GM18519 (cell line): ENCODE data around the gene ZNF211.

Experiments used
- ATAC-seq: cut with Tn5 transposase; IDR thresholded peaks from one replicate; pipeline ENCODE4 v1.9.1; 2021; ENCODE audit warnings: mild to moderate bottlenecking, moderate library complexity; ENCODE audit not compliant: unreplicated experiment, low FRiP score

The ZNF211 gene

GRCh38 chr19:57653689-57654088 lies 20.7 kb downstream of the ZNF211 start:
- no peak for ATAC-seq

DNA sequence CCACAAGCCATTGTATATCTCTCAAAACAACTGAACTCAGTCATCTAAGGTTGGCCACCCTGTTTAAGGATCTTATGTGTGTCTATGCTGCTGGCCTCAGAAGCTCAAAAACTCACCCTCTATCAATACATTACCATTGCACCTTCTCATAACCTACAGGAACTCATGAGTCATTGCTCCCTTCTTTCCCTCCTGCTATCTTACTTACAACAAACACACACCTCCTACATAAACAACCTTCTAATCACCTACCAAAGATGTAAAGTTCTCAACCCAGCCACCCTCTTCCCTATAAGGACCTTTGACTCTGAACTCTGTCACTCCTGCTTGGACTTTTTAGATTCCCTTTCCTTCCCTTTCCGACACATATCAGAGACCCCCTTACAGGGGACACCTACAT lies 22.5 kb downstream of the ZNF211 start:
- ATAC-seq, result no peak

DNA sequence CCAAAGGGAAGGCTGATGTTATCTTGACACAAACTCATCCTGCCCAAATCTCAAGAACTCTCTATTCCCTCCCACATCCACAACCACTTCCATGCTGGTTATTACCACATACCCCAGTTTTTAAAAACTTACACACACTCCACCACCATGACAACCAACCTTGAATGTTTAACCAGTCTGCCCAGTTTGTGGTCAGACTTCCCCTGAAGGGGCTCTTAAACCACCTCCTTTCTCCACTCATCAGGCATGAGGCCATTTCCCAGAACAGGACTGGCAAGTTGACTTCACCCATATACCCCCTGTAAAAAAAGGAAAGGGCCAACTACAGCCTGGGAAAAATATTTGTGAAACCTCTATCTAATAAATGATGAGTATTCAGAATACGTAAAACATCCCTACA lies 23.4 kb downstream of the ZNF211 start:
- ATAC-seq, result no peak

- no peak for ATAC-seq
These were observed 31.5 kb downstream of the ZNF211 start for GRCh38 chr19:57664269-57665127.

- no peak for ATAC-seq
These were observed 32.4 kb downstream of the ZNF211 start for GRCh38 chr19:57665261-57665806.

GRCh38 chr19:57667228-57667627 lies 34.3 kb downstream of the ZNF211 start:
- no peak for ATAC-seq

DNA sequence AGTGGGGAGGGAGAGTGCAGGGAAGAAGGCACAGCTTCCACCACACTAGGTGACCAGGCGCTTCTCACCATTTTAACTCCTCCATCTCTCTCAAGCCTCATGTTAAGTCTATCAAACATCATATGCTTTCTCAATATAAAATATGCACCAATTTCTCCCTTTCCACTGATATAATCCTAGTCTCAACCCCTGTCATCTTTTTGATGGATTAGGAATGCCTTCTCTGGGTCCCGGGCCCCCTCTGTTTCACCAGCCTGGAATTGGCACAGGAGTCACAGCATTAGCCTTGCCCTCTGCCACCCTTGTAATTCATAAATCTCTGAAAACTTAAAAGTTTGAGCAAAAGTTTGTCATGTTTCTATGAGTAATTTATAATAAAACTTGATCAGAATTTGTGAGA lies 35.7 kb downstream of the ZNF211 start, which contains the start of gene ZSCAN4:
Gene ZSCAN4, plus strand, starts transcription at position 301 of the 400 bp plus-strand sequence. CDS start 7,211 bp downstream, outside the sequence.
- ATAC-seq, result no peak

DNA sequence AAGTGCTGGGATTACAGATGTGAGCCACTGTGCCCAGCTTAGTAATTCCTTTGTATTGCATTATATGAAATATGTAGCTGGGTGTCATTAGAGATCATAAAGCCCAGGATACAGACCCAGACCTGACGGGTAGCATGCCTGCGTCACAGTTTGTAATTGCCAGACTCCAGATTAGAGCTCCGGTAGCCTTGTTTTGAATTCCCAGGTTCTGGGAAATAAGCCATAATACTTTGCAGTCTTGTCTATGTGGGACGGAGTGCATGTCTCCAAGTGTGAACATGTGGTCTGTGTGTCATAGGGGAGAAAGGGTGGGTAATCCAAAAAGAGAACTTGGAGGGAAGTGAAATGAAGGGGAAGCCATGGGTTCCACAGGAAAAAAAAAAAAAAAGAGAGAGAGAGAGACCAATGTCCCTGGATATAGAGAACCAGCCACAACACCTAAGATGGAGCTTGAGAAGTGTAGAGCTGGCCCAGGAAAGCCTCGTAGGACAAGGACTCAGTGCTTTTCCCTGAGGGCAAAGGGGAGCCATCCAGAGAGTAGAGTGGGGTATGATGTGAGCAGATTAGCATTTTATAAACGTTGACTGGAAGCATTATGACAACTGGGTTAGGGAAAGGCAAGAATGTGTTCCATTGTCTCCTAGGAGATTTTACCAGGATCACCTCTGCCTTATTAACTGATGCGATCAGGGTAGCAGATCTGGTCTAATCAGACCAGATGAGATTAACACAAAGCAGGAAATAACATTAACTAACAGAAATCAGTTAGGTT lies 38.3 kb downstream of the ZNF211 start:
- ATAC-seq, result no peak

- ATAC-seq, result no peak
These were observed 39.5 kb downstream of the ZNF211 start for GRCh38 chr19:57672466-57672865.

DNA sequence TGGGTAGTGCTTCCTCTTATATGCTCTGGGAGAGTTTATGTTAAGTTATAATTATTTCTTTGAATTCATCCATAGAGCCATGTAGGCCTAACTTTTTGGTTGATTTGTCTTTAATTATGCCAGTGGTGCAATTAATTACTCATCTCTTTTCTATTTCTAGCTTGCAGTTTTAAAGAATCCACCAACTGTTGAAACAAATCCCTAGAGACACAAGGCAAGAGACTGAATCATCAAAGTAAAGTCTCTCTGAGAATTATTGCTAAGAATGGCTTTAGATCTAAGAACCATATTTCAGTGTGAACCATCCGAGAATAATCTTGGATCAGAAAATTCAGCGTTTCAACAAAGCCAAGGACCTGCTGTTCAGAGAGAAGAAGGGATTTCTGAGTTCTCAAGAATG lies 42.9 kb downstream of the ZNF211 start:
- ATAC-seq, result no peak

DNA sequence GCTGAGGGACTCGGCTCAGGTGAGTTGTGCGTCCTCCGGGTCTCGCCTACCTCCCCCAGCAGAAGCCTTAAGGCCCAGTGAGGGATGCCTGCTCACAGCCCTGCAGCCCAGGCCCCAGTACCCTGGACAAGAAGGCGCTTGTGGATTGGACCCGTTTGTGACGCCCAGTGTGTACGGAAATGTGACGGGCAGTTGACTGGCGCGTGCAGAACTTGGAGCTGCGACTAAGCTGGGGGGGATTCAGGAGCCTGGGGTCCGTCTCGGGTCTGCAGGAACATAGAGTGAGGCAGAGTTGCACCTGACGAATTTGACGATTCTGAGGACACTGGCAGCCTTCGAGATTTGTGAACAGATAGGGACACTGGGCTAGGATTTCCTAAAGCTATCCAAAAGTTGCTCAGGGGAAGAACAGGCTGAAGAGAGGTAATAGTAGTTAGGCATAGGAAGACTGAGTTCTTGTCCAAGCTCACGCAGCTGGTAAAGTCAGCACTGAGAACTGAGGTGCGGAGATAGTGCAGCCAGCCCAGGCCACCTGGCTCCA lies 49.3 kb downstream of the ZNF211 start:
- no peak for ATAC-seq

DNA sequence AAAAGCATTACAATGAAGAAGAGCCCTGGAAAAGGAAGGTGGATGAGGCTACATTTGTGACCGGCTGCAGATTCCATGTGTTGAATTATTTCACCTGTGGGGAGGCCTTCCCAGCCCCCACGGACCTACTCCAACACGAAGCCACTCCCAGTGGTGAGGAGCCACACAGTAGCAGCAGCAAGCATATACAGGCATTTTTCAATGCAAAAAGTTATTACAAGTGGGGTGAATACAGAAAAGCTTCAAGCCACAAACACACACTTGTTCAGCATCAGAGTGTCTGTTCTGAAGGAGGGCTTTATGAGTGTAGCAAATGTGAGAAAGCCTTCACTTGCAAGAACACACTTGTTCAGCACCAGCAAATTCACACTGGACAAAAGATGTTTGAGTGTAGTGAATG lies 53.8 kb downstream of the ZNF211 start:
- ATAC-seq, result no peak

DNA sequence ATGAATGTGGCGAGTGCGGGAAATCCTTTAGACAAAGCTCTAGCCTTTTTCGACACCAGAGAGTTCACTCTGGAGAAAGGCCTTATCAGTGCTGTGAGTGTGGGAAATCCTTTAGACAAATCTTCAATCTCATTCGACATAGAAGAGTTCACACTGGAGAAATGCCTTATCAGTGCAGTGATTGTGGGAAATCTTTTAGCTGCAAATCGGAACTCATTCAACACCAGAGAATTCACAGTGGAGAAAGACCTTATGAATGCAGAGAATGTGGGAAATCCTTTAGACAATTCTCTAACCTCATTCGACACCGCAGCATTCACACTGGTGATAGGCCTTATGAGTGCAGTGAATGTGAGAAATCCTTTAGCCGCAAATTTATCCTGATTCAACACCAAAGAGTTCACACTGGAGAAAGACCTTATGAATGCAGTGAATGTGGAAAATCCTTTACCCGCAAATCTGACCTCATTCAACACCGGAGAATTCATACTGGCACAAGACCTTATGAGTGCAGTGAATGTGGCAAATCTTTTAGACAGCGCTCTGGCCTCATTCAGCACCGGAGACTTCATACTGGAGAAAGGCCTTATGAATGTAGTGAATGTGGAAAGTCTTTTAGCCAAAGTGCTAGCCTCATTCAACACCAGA lies 54.5 kb downstream of the ZNF211 start:
- ATAC-seq, result no peak

DNA sequence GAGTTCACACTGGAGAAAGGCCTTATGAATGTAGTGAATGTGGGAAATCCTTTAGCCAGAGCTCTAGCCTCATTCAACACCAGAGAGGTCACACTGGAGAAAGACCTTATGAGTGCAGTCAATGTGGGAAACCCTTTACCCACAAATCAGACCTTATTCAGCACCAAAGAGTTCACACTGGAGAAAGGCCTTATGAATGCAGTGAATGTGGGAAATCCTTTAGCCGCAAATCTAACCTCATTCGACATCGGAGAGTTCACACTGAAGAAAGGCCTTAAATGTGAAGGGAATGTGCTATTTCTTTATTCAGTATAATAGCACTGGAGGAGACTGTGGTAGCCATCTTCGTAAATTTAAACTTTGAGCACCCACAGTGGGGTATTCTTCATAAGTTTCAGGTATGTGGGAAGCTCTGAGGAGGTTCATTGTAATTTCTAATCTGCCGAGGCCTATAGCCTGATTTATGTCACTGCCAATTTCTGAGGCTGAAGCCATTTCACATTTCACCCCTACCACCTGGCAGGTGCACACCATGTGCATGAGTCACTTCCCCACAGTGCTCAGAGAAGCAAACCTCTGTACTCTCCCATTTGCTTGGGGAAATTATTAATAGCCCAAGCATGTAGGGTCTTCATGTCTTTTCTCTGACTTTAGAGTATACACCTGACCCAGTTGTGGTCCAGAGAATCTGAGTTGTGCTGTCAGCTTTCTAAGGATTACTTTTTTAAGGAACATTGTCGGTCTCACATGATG lies 55.2 kb downstream of the ZNF211 start:
- no peak for ATAC-seq

DNA sequence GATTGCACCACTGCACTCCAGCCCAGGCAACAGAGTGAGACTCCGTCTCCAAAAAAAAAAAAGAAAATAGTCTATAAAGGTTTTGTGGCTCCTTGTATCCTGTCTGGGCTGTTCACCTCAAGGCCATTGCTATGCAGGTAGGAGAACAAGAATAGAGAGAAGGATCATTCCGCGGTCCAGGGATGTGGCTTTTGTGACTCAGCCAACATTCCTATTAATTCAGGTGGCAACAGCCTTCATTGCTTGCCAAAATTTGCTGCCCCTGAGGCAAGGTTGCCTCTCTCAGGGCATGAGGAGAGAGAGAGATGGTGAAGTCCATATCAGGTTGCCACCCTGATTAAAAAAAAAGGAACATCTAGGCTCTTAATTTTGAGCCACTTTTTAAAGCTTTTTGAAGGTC lies 56.8 kb downstream of the ZNF211 start:
- ATAC-seq, result no peak
